ENCODE results near the gene TACC2.

Gene TACC2

GRCh38 chr10:122140461-122140902 lies 151.5 kb downstream of the TACC2 start:
- peaks cover 43% of the 10 kb centered on the region for H3K4me1 Mint-ChIP-seq
- H3K4me3 Mint-ChIP-seq = no peak overlapping the region

GRCh38 chr10:122140941-122141623 lies 152.1 kb downstream of the TACC2 start:
- H3K9me3 Mint-ChIP-seq = peaks cover 22% of the 10 kb centered on the region
- H3K4me1 Mint-ChIP-seq = peaks cover 40% of the 10 kb centered on the region
- DNase-seq = no peak
- H3K36me3 Mint-ChIP-seq (ENCODE audit: low read depth) = peaks cover 42% of the 10 kb centered on the region
- no peak overlapping the region for H3K4me3 Mint-ChIP-seq
- no peaks in the 10 kb centered on the region for H3K27me3 Mint-ChIP-seq (ENCODE audit: low read depth, poor library complexity)
- H3K27ac Mint-ChIP-seq = peak overlapping the region; percentile 54
- TF ChIP-seq CTCF (IDR thresholded peaks at IDR 0.05) = no peak

More at GRCh38 chr10:122140461-122140902, 151.5 kb downstream of the TACC2 start:
- no peak for DNase-seq
- no peak for TF ChIP-seq CTCF (IDR thresholded peaks at IDR 0.05)
- Mint-ChIP-seq H3K36me3 (ENCODE audit: low read depth) (peaks cover 42% of the 10 kb centered on the region), H3K9me3 (peaks cover 16% of the 10 kb centered on the region), H3K27me3 (ENCODE audit: low read depth, poor library complexity) (peaks cover 3% of the 10 kb centered on the region), H3K27ac (peak overlapping the region; percentile 54)

- no peaks in the 10 kb centered on the region for H3K27me3 Mint-ChIP-seq (ENCODE audit: low read depth, poor library complexity)
- H3K9me3 Mint-ChIP-seq = peaks cover 31% of the 10 kb centered on the region
- peaks cover 46% of the 10 kb centered on the region for H3K36me3 Mint-ChIP-seq (ENCODE audit: low read depth)
- H3K4me3 Mint-ChIP-seq = no peak overlapping the region
- DNase-seq = no peak
- no peak for TF ChIP-seq CTCF (IDR thresholded peaks at IDR 0.05)
- no peak overlapping the region for H3K27ac Mint-ChIP-seq
- H3K4me1 Mint-ChIP-seq = peaks cover 45% of the 10 kb centered on the region
These were observed 153.1 kb downstream of the TACC2 start for GRCh38 chr10:122141821-122142640.

- Mint-ChIP-seq H3K4me3 (no peak overlapping the region), H3K36me3 (ENCODE audit: low read depth) (peaks cover 48% of the 10 kb centered on the region), H3K9me3 (peaks cover 35% of the 10 kb centered on the region), H3K4me1 (peaks cover 52% of the 10 kb centered on the region), H3K27me3 (ENCODE audit: low read depth, poor library complexity) (no peaks in the 10 kb centered on the region), H3K27ac (peak overlapping the region; percentile 75)
- TF ChIP-seq CTCF (IDR thresholded peaks at IDR 0.05) = peak; percentile 92
- peak; percentile 81 for DNase-seq
These were observed 153.8 kb downstream of the TACC2 start for GRCh38 chr10:122142641-122143237.

GRCh38 chr10:122143238-122143841 lies 154.4 kb downstream of the TACC2 start:
- H3K4me1 Mint-ChIP-seq = peaks cover 57% of the 10 kb centered on the region
- peaks cover 35% of the 10 kb centered on the region for H3K9me3 Mint-ChIP-seq
- no peak overlapping the region for H3K4me3 Mint-ChIP-seq
- H3K27me3 Mint-ChIP-seq (ENCODE audit: low read depth, poor library complexity) = no peaks in the 10 kb centered on the region
- H3K27ac Mint-ChIP-seq = peak overlapping the region; percentile 75
- TF ChIP-seq CTCF (IDR thresholded peaks at IDR 0.05) = no peak
- peaks cover 47% of the 10 kb centered on the region for H3K36me3 Mint-ChIP-seq (ENCODE audit: low read depth)
- DNase-seq = no peak

Data from nephron progenitor cell (in vitro differentiated cells).